GM19043 (cell line): ENCODE data around the gene FNDC7.
"Not testable (repeated sequence)": the region's sequence is repeated elsewhere in the genome, so short reads cannot be mapped to it uniquely, and the experiment has no call there.

Experiments
- ATAC-seq: cut with Tn5 transposase; IDR thresholded peaks from one replicate; pipeline ENCODE4 v1.9.1; 2021; ENCODE audit warnings: low read depth; ENCODE audit not compliant: unreplicated experiment

The FNDC7 gene

GRCh38 chr1:108712606-108713150 is at the start of gene FNDC7:
FNDC7 (plus strand) TSS chr1:108712908; CDS start chr1:108712934, 26 bp downstream.
- ATAC-seq: no peak

DNA sequence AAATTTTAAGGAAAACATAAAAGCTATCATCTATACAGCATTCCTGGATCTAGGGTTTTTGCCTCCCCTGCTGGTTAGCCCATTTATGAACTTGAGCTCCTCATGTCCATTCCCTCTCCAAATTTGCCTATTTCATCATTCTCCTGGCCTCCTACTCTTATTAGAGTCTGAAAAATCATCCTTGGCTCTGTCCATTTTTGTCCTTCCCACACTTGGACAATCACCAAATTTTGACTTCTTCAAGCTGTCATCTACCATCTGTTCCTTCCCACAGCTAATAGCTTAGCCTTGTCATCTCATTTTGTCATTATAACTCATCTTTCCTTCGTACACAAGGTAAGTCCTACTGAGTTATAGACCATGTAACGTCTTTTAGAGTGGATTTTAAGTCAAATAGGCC is 49.6 kb upstream of the FNDC7 start:
- ATAC-seq: no peak

- ATAC-seq: no peak
Observed at GRCh38 chr1:108664481-108664880, 48.2 kb upstream of the FNDC7 start.

DNA sequence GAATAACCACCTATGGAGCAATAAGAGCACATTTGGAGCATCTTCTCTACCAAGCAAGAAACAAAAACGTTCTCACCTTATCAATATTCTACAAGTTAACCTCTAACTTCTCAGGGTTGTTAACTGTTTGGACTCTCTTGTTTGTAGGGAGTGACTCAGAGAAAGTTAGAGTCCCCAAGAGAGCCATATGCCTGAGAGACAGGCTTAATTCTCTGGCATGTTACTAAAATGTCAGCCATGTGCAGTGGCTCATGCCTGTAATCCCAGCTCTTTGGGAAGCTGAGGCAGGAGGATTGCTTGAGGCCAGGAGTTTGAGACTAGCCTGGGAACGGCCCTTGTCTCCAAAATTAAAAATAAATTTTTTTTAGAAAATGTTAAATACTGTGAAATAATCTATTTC is 47.6 kb upstream of the FNDC7 start:
- no peak for ATAC-seq

- no peak for ATAC-seq
Observed at GRCh38 chr1:108665771-108666170, 46.9 kb upstream of the FNDC7 start.

DNA sequence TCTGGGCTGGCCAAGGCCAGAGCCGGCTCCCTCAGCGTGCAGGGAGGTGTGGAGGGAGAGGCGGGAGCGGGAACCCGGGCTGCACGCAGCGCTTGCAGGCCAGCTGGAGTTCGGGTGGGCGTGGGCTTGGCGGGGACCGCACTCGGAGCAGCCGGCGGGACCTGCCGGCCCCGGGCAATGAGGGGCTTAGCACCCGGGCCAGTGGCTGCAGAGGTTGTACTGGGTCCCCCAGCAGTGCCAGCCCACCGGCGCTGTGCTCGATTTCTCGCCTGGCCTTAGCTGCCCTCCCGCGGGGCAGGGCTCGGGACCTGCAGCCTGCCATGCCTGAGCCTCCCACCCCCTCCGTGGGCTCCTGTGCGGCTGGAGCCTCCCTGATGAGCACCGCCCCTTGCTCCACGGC is 45.3 kb upstream of the FNDC7 start:
- ATAC-seq: not testable (repeated sequence)

DNA sequence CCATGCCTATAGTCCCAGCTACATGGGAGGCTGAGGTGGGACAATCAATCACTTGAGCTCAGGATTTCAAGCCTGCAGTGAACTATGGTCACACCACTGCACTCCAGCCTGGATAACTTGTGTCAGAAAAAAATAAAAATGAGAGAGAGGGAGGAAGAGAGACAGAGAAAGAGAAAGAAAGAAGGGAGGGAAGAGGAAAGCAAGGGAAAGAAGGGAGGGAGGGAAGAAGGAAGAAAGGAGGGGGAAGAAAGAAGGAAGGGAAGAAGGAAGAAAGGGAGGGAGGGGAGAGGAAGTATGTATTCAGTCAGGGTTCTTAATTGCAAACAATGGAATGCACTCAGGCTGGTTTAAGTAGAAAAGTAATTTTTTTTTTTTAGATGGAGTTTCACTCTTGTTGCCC is 43.9 kb upstream of the FNDC7 start:
- no peak for ATAC-seq

DNA sequence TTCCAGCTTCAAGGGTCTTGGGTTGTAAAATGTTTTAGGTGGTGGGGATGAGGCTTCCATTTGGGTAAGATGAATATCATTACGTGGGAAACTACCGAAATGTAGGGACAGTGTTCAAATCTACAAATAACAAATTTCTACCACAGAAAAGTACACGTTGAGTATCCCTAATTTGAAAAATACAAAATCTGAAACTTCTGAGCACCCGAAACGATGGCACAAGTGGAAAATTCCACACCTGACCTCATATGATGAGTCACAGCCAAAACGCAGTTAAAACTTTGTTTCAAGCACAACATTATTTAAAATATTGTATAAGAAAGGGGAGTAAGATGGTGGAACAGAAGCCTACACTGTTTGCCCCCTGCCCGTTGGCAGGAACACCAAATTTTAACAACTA is 43.0 kb upstream of the FNDC7 start:
- no peak for ATAC-seq

GRCh38 chr1:108670131-108670773 is 42.5 kb upstream of the FNDC7 start:
- ATAC-seq: no peak

DNA sequence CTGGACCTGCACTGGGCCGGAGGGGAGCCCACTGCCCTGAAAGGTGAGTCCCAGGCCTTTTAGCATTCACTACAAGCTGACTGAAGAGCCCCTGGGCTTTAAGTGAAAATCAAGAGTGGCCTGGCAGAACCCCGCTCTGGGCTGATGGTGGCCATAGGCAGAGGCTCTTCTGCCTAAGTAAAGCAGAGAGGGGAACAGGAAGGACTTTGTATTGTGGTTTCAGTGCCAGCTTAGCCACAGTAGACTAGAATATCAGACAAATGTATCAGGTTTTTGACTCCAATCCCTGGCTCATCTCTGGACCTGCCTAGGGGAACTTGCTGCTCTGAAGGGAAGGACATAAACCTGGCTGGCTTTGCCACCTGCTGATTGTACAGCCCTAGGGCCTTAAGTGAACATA is 41.6 kb upstream of the FNDC7 start:
- ATAC-seq: no peak

- no peak for ATAC-seq
Observed at GRCh38 chr1:108678706-108679105, 34.0 kb upstream of the FNDC7 start.

GRCh38 chr1:108679586-108680213 is 33.0 kb upstream of the FNDC7 start:
- no peak for ATAC-seq

DNA sequence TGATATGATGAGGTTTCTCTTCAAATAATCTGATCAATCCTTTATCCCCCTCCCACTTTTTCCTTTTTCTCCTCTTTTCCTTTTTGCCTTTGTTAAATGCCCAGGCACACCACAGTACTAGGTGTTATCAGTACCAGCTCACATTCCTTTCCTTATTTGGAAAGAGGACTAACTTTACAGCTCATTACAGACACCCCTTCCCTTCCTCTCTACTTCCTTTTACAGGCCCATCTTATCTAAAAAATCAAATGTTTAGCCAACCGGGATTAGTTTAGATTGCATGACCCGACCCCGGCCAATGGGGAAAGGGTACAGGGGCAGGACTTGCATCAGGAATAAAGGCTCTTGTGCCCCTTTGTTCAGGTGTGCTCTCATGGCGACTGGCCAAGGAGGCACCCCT is 31.0 kb upstream of the FNDC7 start:
- ATAC-seq: not testable (repeated sequence)

DNA sequence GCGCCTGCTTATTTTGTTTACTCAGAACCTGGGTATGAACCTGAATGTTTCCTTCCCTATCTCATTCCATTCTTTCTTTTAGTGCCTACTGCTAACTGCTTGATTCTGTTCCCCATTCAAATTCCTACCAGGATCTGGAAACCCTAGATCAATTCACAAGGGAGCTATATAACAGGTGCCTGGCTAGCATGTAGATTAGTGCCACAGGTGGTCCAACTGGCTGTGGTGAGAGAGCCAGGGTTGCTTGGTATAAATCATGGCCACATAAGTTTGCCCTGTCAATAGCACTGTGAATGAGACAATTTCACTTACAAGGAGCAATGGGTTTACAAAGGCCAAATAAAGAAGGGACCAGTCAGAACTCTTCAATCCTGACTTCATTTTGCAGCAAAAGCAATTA is 27.2 kb upstream of the FNDC7 start:
- ATAC-seq: no peak

DNA sequence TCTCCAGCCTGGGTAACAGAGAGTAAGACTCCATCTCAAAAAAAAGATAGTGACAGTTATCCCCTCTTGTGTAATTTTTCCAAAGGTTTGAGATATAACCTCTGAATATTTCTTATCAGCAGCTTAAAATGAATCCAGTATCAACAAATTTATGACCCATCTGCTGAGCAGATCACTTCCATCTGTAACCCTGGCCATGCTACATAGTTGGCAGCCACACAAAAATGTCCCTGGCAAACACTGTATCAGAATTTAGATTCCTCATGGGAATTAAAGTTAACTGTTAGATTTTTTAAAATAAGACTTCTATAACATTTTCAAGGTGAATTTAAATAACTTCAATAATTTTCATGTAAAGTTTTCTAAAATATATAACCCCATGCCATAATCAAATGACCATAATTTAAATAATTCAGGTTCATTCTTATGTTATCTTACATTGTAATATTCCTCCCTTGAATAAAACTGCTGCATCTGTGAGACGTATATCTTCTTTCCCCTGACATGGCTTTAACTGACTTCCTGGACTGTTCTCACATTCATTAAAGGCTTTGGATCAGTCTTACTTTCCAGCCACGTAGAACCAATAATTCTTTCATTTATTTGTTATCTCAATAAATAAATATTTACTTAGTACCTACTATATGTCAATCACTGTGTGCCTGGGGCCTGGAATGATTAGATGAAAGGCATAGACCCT is 25.9 kb upstream of the FNDC7 start:
- ATAC-seq: no peak

DNA sequence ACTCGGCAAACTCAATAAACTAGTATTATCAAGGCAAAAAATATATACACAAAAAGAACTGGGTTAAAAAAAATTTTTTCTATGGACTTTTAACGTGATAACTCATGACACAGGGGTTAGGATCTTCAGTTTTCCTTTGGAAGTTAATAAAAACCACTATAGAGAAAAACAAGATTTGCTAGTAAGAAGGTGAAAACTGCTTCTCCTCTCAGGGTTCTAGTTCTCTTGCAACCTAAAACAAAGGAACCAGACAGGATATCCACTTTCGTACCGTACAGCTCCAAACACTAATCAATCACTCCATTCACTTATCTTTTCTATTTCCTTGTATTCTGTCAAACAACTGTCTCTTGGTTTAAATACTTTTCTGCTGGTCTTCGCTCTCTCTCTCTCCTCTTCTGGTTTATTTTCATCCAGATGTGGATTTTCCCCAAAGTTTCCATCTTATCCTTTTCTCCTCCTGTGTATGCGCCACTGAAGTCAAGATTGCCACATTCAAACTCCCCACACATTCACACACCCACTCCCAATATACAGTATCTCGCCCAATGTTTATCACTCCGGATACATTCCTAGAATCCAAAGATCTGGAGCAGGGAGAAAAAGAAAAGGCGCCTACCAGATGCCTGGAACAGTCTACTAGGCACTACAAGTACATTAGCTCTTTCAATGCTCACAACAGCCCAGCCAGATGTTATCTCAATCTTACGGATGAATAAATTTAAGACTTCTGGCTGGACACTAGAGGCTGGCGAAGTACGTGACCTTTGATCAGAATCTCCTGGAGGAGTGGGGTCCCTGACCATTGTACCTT is 21.4 kb upstream of the FNDC7 start:
- no peak for ATAC-seq

DNA sequence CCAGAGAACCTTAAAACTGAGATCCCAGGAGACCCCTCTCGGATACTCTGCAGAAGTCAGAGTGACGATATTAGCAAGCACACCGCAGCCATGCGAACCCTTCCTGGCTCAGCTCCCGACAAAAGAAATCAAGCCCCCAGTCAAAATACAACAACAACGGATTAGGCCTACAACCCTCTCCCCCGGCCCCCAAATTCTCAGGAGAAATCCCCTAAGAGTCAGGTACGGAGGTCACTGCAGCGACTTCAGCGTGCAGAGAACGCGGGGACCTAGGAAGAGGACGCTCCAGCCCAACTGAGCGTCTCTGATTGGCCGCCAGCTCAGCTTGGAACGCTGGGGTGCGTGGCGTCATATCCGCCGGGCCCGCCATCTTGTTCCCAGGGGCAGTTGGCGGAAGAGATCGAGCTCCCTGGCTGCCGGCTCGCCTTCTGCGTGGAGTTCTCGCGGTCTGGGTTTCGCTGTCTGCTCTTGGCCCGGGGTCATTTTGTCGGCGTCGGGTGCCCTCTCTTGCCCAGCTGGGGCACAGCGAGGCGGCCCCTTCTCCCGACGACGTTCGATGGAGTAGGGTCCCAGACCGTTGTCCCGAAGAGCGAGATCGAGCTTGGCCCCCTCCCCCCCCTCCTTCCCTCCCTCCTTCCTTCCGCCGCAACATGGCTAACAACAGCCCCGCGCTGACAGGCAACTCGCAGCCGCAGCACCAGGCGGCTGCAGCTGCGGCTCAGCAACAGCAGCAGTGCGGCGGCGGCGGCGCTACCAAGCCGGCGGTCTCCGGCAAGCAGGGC is 20.6 kb upstream of the FNDC7 start, which contains the start of gene PRPF38B:
PRPF38B (plus strand) TSS at position 369 of the 782 bp plus-strand sequence; CDS start at position 651, 282 bp downstream.
- ATAC-seq: peak; percentile 90

DNA sequence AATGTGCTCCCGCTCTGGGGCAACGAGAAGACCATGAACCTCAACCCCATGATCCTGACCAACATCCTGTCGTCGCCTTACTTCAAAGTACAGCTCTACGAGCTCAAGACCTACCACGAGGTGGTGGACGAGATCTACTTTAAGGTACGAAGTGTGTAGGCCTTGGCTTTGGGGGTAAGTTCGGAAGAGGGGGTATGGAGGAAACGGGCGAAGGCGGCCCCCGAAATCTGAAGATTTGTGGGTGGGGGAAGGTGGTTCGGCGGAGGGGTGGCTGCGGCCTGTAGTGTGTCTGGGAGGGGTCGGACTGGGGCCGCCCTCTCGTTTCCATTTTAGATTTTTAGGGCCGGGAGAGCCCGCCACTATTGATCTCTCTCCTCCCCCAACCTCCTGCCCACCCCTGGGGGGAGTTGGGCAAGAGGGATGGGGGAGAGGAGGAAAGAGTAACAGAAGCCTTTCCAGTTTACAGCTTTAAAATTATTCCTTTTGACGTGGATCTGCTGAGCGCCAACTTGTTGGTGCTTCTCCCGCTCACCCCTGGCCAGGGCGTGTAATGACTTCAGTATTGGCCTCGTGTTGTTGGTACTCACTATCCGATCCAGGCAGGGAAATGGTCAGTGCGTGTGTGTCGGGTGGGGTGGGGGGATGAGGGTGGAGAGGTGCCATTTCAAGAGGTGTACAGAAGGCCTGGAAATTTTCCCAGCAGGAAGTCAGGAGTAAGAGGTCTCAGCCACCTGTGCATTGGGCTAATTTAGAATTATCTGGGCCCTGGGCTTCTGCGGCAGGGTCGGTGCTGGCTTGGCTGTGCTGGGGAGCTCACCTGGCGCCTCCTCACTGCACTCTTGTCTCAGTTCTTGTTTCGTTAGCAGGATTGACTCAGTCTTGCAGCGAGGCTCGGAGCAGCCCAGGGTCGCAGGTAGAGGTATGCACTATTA is 19.7 kb upstream of the FNDC7 start:
- peak; percentile 49 for ATAC-seq

- no peak for ATAC-seq
Observed at GRCh38 chr1:108695535-108695934, 17.2 kb upstream of the FNDC7 start.
